ENCODE data around the gene TMC6. TPM values are rescaled to one million over a fixed set of nuclear protein-coding genes. Genes with fewer than 3 reads are reported as not detected.
"Not testable (repeated sequence)": the region's sequence is repeated elsewhere in the genome, so short reads cannot be mapped to it uniquely, and the experiment has no call there.

The TMC6 gene
- total and polyA plus RNA-seq, 4 donors, result 5.5 to 63.2 (median 21.4) TPM

GRCh38 chr17:78096093-78096492 lies 32.5 kb downstream of the TMC6 start:
- WGBS, 2 donors, result 88 to 89% methylated on average over 9 of the region's 9 CpGs
- intact Hi-C loops (cut with DNase I), result loop anchor here in 1 of 2 donors (10.0 kb wide), 1 partner anchor 81 kb away; no protein-coding TSS in a partner anchor

DNA sequence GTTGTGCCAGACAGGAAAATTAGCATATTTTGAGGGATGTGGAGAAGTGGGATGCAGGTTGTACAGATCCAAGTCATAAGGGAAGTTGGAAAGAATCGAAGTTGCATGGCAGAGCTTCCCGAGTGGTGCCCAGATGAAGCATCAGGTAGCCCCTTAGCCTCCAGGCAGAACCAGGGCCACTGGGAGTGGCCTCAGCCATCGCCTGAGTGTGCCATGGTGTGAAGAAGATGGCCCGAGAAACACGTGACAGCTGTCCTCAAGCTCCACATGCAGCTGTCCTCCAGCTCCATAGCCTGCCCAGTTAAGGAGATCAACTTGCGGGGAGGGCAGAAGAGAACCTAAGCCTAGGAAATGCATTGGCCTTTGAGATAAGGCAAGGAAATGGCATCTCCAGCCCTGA lies 33.5 kb downstream of the TMC6 start:
- no peaks in the 10 kb centered on the region for H3K27me3 ChIP-seq (ENCODE audit: control insufficient read depth in 1 of 2, insufficient read depth in 2 of 2, low read length in 1 of 2)
- peaks cover 9 to 31% of the 10 kb centered on the region in 2 donors for H3K36me3 ChIP-seq (ENCODE audit: control insufficient read depth in 1 of 2, insufficient read depth in 2 of 2, low read length in 1 of 2)
- DNase-seq, result no peak
- intact Hi-C loops (cut with DNase I), result loop anchor here in 1 of 2 donors (10.0 kb wide), 1 partner anchor 80 kb away; no protein-coding TSS in a partner anchor
- no peak overlapping the region for H3K4me3 ChIP-seq (ENCODE audit: low read length in 2 of 2)
- no peaks in the 10 kb centered on the region for H3K4me1 ChIP-seq (ENCODE audit: control insufficient read depth in 1 of 2, insufficient read depth in 2 of 2, low read length in 2 of 2)
- ATAC-seq (ENCODE audit: low FRiP score), result no peak
- 92 to 96% methylated on average over 6 of the region's 6 CpGs for WGBS, 2 donors
- no peaks in the 10 kb centered on the region for H3K9me3 ChIP-seq (ENCODE audit: control insufficient read depth, low read length)
- no peak overlapping the region for H3K27ac ChIP-seq (ENCODE audit: low read depth in 1 of 2, low read length in 2 of 2)

More at GRCh38 chr17:78096093-78096492, 32.5 kb downstream of the TMC6 start:
- no peaks in the 10 kb centered on the region for H3K27me3 ChIP-seq (ENCODE audit: control insufficient read depth in 1 of 2, insufficient read depth in 2 of 2, low read length in 1 of 2)
- no peaks in the 10 kb centered on the region for H3K9me3 ChIP-seq (ENCODE audit: control insufficient read depth, low read length)
- no peak overlapping the region for H3K4me3 ChIP-seq (ENCODE audit: low read length in 2 of 2)
- DNase-seq, result no peak
- H3K4me1 ChIP-seq (ENCODE audit: control insufficient read depth in 1 of 2, insufficient read depth in 2 of 2, low read length in 2 of 2), result no peaks in the 10 kb centered on the region
- ATAC-seq (ENCODE audit: low FRiP score), result no peak
- peaks cover 9 to 28% of the 10 kb centered on the region in 2 donors for H3K36me3 ChIP-seq (ENCODE audit: control insufficient read depth in 1 of 2, insufficient read depth in 2 of 2, low read length in 1 of 2)
- no peak overlapping the region for H3K27ac ChIP-seq (ENCODE audit: low read depth in 1 of 2, low read length in 2 of 2)

DNA sequence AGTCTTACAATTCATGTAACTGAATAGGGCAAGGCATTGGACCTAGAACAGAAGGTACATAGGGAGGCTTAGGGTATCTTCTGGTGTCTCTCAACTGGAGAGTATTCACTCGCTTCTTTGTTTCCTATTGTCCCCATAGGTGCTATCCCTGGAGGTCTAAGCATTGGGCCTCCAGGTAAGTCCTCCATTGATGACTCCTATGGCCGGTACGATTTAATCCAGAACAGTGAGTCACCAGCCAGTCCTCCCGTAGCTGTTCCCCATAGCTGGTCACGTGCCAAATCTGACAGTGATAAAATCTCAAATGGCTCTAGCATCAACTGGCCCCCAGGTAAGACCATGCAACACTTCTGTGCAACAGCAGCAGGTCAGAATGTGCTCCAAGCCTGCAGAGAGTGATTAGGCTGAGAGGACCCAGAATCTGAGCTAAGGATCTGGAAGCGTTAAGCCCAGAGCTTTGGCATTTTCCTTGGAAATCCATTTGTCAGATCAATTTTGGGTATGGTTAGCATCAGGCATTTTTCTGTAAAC lies 35.7 kb downstream of the TMC6 start:
- Histone ChIP-seq H3K27ac (ENCODE audit: low read depth in 1 of 2, low read length in 2 of 2) (no peak overlapping the region), H3K4me3 (ENCODE audit: low read length in 2 of 2) (no peak overlapping the region), H3K27me3 (ENCODE audit: control insufficient read depth in 1 of 2, insufficient read depth in 2 of 2, low read length in 1 of 2) (no peaks in the 10 kb centered on the region), H3K4me1 (ENCODE audit: control insufficient read depth in 1 of 2, insufficient read depth in 2 of 2, low read length in 2 of 2) (no peaks in the 10 kb centered on the region), H3K36me3 (ENCODE audit: control insufficient read depth in 1 of 2, insufficient read depth in 2 of 2, low read length in 1 of 2) (peaks cover 4 to 31% of the 10 kb centered on the region in 2 donors), H3K9me3 (ENCODE audit: control insufficient read depth, low read length) (no peaks in the 10 kb centered on the region)
- intact Hi-C loops (cut with DNase I), result loop anchor here in 1 of 2 donors (10.0 kb wide), 1 partner anchor 78 kb away; no protein-coding TSS in a partner anchor
- WGBS, 2 donors, result 75% methylated on average over 6 of the region's 6 CpGs
- ATAC-seq (ENCODE audit: low FRiP score) (no peak), DNase-seq (no peak)

DNA sequence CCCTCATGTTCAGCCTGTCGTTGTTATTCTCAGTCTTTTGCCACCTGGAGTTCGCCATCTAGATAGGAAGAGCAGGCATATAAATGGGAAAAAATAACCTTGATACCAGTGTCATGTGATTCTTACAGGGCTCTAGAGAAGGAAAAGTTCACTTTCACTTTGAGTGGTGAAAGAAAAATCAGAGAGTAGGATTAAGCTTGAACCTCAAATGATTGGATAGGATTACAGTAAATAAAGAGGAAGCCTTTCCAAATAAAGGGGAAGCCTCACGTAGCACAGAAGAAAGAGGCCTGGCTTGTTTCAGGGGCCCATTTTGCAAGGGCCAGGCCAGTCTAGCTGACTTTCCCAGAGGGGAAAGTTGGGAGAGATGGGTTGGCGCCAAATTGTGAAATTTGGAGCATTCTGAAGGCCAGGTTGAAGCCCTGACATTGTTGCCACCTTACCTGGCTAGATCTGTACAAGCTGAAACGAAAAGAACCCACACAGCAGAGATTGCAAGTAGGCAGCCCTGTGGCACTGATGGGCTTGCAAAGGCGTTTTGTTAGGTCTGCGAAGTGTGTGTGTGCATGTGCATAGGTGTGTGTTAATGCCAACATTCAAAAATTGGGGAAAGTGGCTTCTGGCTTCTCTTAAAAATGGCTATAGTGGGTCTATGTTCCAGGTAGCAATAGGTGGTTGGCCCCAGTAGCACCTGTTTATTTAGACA lies 38.8 kb downstream of the TMC6 start:
- 83 to 87% methylated on average over 7 of the region's 7 CpGs for WGBS, 2 donors
- Histone ChIP-seq H3K27me3 (ENCODE audit: control insufficient read depth in 1 of 2, insufficient read depth in 2 of 2, low read length in 1 of 2) (no peaks in the 10 kb centered on the region), H3K4me3 (ENCODE audit: low read length in 2 of 2) (no peak overlapping the region), H3K9me3 (ENCODE audit: control insufficient read depth, low read length) (no peaks in the 10 kb centered on the region), H3K36me3 (ENCODE audit: control insufficient read depth in 1 of 2, insufficient read depth in 2 of 2, low read length in 1 of 2) (peaks cover 0 to 25% of the 10 kb centered on the region in 2 donors), H3K4me1 (ENCODE audit: control insufficient read depth in 1 of 2, insufficient read depth in 2 of 2, low read length in 2 of 2) (no peaks in the 10 kb centered on the region), H3K27ac (ENCODE audit: low read depth in 1 of 2, low read length in 2 of 2) (no peak overlapping the region)
- DNase-seq (no peak), ATAC-seq (ENCODE audit: low FRiP score) (no peak)
- intact Hi-C loops (cut with DNase I), result loop anchor here in 1 of 2 donors (10.0 kb wide), 1 partner anchor 75 kb away; no protein-coding TSS in a partner anchor

DNA sequence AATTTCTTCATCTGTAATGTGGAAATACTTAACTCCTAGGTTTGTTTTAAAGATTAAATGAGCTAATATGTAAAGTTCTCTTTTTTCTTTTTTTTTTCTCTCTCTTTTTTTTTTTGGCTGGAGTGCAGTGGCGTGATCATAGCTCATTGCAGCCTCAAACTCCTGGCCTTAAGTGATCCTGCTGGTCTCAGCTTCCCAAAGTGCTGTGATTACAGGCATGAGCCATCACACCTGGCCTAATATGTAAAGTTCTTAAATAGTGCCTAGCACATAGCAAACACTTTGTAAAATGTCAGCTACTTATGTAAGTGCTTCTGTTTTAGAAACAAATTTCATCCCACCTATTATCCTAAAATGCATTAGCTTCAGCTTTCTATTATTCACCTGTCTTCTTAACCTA lies 40.0 kb downstream of the TMC6 start:
- ATAC-seq (ENCODE audit: low FRiP score), result no peak
- Histone ChIP-seq H3K36me3 (ENCODE audit: control insufficient read depth in 1 of 2, insufficient read depth in 2 of 2, low read length in 1 of 2) (peaks cover 0 to 21% of the 10 kb centered on the region in 2 donors), H3K9me3 (ENCODE audit: control insufficient read depth, low read length) (no peaks in the 10 kb centered on the region), H3K27me3 (ENCODE audit: control insufficient read depth in 1 of 2, insufficient read depth in 2 of 2, low read length in 1 of 2) (no peaks in the 10 kb centered on the region), H3K4me1 (ENCODE audit: control insufficient read depth in 1 of 2, insufficient read depth in 2 of 2, low read length in 2 of 2) (no peaks in the 10 kb centered on the region), H3K4me3 (ENCODE audit: low read length in 2 of 2) (no peak overlapping the region), H3K27ac (ENCODE audit: low read depth in 1 of 2, low read length in 2 of 2) (no peak overlapping the region)
- WGBS, 2 donors, result 83 to 86% methylated on average over 1 of the region's 1 CpG
- intact Hi-C loops (cut with DNase I), result no loop called here
- DNase-seq, result no peak

DNA sequence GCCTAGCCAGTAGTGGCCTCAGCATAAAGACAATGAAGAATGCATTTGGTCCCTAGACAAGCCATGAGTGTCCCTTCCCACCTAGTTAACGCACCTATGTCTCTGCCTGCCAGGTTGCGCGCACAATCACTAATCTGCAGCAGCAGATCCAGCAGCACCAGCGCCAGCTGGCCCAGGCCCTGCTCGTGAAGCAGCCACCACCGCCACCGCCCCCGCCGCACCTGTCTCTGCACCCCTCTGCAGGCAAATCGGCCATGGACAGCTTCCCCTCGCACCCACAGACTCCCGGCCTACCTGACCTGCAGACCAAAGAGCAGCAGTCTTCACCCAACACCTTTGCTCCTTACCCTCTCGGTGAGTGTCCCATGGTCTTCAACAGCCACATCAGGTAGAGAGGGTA lies 41.8 kb downstream of the TMC6 start:
- Histone ChIP-seq H3K9me3 (ENCODE audit: control insufficient read depth, low read length) (no peaks in the 10 kb centered on the region), H3K36me3 (ENCODE audit: control insufficient read depth in 1 of 2, insufficient read depth in 2 of 2, low read length in 1 of 2) (peaks cover 0 to 16% of the 10 kb centered on the region in 2 donors), H3K4me1 (ENCODE audit: control insufficient read depth in 1 of 2, insufficient read depth in 2 of 2, low read length in 2 of 2) (no peaks in the 10 kb centered on the region), H3K4me3 (ENCODE audit: low read length in 2 of 2) (no peak overlapping the region), H3K27me3 (ENCODE audit: control insufficient read depth in 1 of 2, insufficient read depth in 2 of 2, low read length in 1 of 2) (no peaks in the 10 kb centered on the region), H3K27ac (ENCODE audit: low read depth in 1 of 2, low read length in 2 of 2) (no peak overlapping the region)
- DNase-seq (no peak), ATAC-seq (ENCODE audit: low FRiP score) (no peak)
- intact Hi-C loops (cut with DNase I), result no loop called here
- 93 to 96% methylated on average over 13 of the region's 13 CpGs for WGBS, 2 donors

- DNase-seq (no peak), ATAC-seq (ENCODE audit: low FRiP score) (no peak)
- intact Hi-C loops (cut with DNase I), result loop anchor here in 1 of 2 donors (5.0 kb wide), 1 partner anchor 66 kb away; no protein-coding TSS in a partner anchor
- WGBS, 2 donors, result 83 to 90% methylated on average over 7 of the region's 7 CpGs
- Histone ChIP-seq H3K27me3 (ENCODE audit: control insufficient read depth in 1 of 2, insufficient read depth in 2 of 2, low read length in 1 of 2) (no peaks in the 10 kb centered on the region), H3K36me3 (ENCODE audit: control insufficient read depth in 1 of 2, insufficient read depth in 2 of 2, low read length in 1 of 2) (peaks cover 6 to 11% of the 10 kb centered on the region in 2 donors), H3K4me1 (ENCODE audit: control insufficient read depth in 1 of 2, insufficient read depth in 2 of 2, low read length in 2 of 2) (no peaks in the 10 kb centered on the region), H3K4me3 (ENCODE audit: low read length in 2 of 2) (no peak overlapping the region), H3K9me3 (ENCODE audit: control insufficient read depth, low read length) (no peaks in the 10 kb centered on the region), H3K27ac (ENCODE audit: low read depth in 1 of 2, low read length in 2 of 2) (no peak overlapping the region)
These were observed 45.6 kb downstream of the TMC6 start for GRCh38 chr17:78082988-78083387.

- WGBS, 2 donors, result 69 to 78% methylated on average over 5 of the region's 5 CpGs
- DNase-seq; H3K27ac ChIP-seq (ENCODE audit: low read depth in 1 of 2, low read length in 2 of 2); H3K4me3 ChIP-seq (ENCODE audit: low read length in 2 of 2); H3K4me1 ChIP-seq (ENCODE audit: control insufficient read depth in 1 of 2, insufficient read depth in 2 of 2, low read length in 2 of 2); H3K9me3 ChIP-seq (ENCODE audit: control insufficient read depth, low read length); H3K27me3 ChIP-seq (ENCODE audit: control insufficient read depth in 1 of 2, insufficient read depth in 2 of 2, low read length in 1 of 2); ATAC-seq (ENCODE audit: low FRiP score): not testable (repeated sequence)
- intact Hi-C loops (cut with DNase I), result loop anchor here in 1 of 2 donors (5.0 kb wide), 1 partner anchor 65 kb away; no protein-coding TSS in a partner anchor
- H3K36me3 ChIP-seq (ENCODE audit: control insufficient read depth in 1 of 2, insufficient read depth in 2 of 2, low read length in 1 of 2), result peaks cover 10 to 15% of the 10 kb centered on the region in 2 donors
These were observed 46.1 kb downstream of the TMC6 start for GRCh38 chr17:78082355-78082872.
